ENCODE measurements around the gene TSPEAR.
"Not testable (repeated sequence)": the region's sequence is repeated elsewhere in the genome, so short reads cannot be mapped to it uniquely, and the experiment has no call there.

The TSPEAR gene

DNA sequence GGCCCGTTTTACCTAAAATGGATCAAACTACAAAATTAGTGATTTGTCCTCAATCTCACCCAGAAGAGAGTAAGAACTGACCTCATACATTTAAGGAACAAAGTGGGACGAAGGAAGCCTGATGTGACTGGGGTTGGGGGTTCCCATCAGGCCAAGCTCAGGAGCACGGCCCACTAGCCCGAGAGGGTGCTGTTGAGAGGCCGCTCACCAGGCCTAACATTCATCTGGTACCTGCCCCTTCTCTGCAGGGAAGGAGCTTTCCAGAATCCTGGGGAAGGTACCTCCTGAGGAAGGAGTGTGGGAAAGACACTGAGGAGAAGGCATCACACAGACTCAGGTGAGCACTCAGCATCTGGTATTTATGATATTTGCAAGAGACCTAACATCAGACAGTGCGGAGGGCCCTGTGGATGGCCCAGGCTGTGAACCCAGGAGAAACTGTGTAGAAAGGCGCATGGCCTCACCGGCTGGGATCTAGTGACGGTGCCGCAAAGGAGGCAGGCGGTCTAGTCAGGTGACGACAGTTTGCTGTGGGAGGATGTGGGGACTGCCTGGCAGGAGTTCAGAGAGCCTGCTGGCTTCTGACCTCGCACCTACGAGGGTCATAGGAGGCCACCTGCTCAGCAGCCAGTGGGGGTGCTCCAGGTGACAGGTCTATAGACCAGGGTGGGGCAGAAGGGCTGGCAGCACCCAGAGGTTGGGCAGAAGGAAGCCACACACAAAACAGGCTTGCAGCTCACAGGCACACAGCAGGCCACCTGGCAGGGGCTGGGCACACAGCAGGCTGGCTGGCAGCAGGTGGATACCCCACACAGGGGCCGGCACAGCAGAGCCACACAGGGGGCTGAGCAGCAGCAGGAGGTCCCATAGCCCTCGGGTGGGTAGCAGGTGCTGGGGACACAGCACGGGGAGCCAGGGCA is 57.5 kb downstream of the TSPEAR start:
- peak overlapping the region; percentile 64 for H3K27ac Mint-ChIP-seq
- peaks cover 46% of the 10 kb centered on the region for H3K4me1 Mint-ChIP-seq (ENCODE audit: low read depth)
- H3K9me3 Mint-ChIP-seq = peaks cover 50% of the 10 kb centered on the region
- no peak overlapping the region for H3K4me3 Mint-ChIP-seq
- H3K36me3 Mint-ChIP-seq (ENCODE audit: low read depth) = peaks cover 48% of the 10 kb centered on the region
- H3K27me3 Mint-ChIP-seq (ENCODE audit: low read depth) = no peaks in the 10 kb centered on the region

GRCh38 chr21:44653123-44653522 is 58.2 kb downstream of the TSPEAR start:
- peaks cover 38% of the 10 kb centered on the region for H3K4me1 Mint-ChIP-seq (ENCODE audit: low read depth)
- H3K36me3 Mint-ChIP-seq (ENCODE audit: low read depth) = peaks cover 40% of the 10 kb centered on the region
- peaks cover 42% of the 10 kb centered on the region for H3K9me3 Mint-ChIP-seq
- no peak overlapping the region for H3K27ac Mint-ChIP-seq
- no peak overlapping the region for H3K4me3 Mint-ChIP-seq
- H3K27me3 Mint-ChIP-seq (ENCODE audit: low read depth) = no peaks in the 10 kb centered on the region

- H3K27ac Mint-ChIP-seq = no peak overlapping the region
- no peak overlapping the region for H3K4me3 Mint-ChIP-seq
- peaks cover 24% of the 10 kb centered on the region for H3K9me3 Mint-ChIP-seq
- no peaks in the 10 kb centered on the region for H3K27me3 Mint-ChIP-seq (ENCODE audit: low read depth)
- H3K36me3 Mint-ChIP-seq (ENCODE audit: low read depth) = peaks cover 26% of the 10 kb centered on the region
- H3K4me1 Mint-ChIP-seq (ENCODE audit: low read depth) = peaks cover 22% of the 10 kb centered on the region
These were observed 60.2 kb downstream of the TSPEAR start for GRCh38 chr21:44650973-44651675.

DNA sequence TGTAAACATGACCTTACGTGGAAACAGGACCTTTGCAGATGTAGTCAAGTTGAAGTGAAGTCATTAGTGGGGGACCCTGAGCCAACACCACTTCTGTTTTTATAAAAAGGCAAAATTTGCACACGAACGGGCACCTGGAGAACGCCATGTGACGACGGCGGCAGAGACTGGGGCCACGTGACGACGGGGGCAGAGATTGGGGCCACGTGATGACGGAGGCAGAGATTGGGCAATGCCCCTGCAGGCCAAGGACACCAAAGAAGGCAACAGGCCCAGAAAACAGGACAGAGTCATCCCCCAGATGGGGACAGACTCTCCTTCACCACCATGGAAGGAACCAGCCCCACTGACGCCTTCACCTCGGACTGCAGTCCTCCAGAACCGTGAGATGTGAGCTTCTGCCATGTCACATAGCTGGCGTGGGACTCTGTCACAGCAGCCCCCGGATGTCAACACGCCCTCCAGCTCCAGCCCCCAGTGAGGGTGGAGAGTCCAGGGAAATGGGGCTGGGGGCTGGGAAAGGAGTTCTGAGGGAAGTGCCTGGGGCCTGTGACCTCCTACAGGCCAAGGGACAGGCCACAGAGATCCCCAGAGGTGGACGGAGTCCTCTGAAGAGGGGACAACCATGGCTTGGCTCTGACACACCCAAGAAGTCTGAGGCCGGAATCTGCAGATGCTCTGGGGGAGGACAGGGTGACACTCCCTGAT is 61.0 kb downstream of the TSPEAR start:
- no peaks in the 10 kb centered on the region for H3K27me3 Mint-ChIP-seq (ENCODE audit: low read depth)
- H3K27ac Mint-ChIP-seq = no peak overlapping the region
- no peak overlapping the region for H3K4me3 Mint-ChIP-seq
- H3K9me3 Mint-ChIP-seq = peaks cover 20% of the 10 kb centered on the region
- H3K4me1 Mint-ChIP-seq (ENCODE audit: low read depth) = peaks cover 18% of the 10 kb centered on the region
- peaks cover 19% of the 10 kb centered on the region for H3K36me3 Mint-ChIP-seq (ENCODE audit: low read depth)

DNA sequence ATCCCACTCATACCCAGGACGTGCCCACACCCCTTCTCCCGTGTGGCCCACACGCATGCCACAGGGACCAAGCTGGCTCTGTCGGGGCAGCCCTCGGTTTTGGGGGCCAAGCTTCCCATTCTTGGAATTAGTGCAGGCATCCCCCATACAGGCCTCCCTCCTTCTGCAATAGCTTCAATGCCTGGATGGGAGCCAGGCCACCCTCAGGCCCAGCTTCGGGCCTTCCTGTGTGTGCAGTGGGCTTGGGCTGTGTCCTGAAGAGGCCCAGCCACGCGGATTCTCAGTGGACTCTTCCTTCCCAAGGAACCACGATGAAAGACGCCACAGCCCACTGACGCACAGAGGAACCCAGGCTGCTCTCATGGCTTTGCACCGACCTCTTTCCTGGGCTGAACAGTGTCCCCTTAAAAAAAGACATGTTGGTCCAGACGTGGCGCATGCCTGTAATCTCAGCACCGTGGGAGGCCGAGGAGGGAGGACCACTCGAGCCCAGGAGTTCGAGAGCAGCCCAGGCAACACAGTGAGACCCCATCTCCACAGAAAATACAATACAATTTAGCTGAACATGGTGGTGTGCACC is 61.8 kb downstream of the TSPEAR start:
- Mint-ChIP-seq H3K4me1 (ENCODE audit: low read depth) (peaks cover 16% of the 10 kb centered on the region), H3K9me3 (peaks cover 21% of the 10 kb centered on the region), H3K36me3 (ENCODE audit: low read depth) (peaks cover 18% of the 10 kb centered on the region), H3K27me3 (ENCODE audit: low read depth) (peaks cover 5% of the 10 kb centered on the region), H3K4me3 (no peak overlapping the region), H3K27ac (no peak overlapping the region)

GRCh38 chr21:44648557-44649311 is 62.6 kb downstream of the TSPEAR start:
- Mint-ChIP-seq H3K36me3 (ENCODE audit: low read depth) (peaks cover 17% of the 10 kb centered on the region), H3K27me3 (ENCODE audit: low read depth) (peaks cover 6% of the 10 kb centered on the region), H3K4me3 (no peak overlapping the region), H3K9me3 (peaks cover 25% of the 10 kb centered on the region), H3K27ac (no peak overlapping the region), H3K4me1 (ENCODE audit: low read depth) (peaks cover 9% of the 10 kb centered on the region)

- H3K27ac Mint-ChIP-seq = no peak overlapping the region
- H3K4me3 Mint-ChIP-seq = no peak overlapping the region
- peaks cover 6% of the 10 kb centered on the region for H3K27me3 Mint-ChIP-seq (ENCODE audit: low read depth)
- peaks cover 32% of the 10 kb centered on the region for H3K9me3 Mint-ChIP-seq
- H3K36me3 Mint-ChIP-seq (ENCODE audit: low read depth) = peaks cover 16% of the 10 kb centered on the region
- H3K4me1 Mint-ChIP-seq (ENCODE audit: low read depth) = peaks cover 9% of the 10 kb centered on the region
These were observed 64.2 kb downstream of the TSPEAR start for GRCh38 chr21:44647222-44647552.

DNA sequence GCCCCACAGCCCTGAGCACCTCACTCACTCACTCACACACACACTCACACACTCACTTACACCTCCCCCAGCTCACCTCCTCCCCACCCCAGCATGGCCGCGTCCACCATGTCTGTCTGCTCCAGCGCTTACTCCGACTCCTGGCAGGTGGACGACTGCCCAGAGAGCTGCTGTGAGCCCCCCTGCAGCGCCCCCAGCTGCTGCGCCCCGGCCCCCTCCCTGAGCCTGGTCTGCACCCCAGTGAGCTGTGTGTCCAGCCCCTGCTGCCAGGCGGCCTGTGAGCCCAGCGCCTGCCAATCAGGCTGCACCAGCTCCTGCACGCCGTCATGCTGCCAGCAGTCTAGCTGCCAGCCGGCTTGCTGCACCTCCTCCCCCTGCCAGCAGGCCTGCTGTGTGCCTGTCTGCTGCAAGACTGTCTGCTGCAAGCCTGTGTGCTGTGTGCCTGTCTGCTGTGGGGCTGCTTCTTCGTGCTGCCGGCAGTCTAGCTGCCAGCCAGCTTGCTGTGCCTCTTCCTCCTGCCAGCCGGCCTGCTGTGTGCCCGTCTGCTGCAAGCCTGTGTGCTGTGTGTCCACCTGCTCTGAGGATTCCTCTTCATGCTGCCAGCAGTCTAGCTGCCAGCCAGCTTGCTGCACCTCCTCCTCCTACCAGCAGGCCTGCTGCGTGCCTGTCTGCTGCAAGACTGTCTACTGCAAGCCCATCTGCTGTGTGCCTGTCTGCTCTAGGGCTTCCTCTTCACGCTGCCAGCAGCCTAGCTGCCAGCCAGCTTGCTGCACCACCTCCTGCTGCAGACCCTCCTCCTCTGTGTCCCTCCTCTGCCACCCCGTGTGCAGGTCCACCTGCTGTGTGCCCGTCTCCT is 64.8 kb downstream of the TSPEAR start, which contains the start of gene KRTAP10-11:
TSS of gene KRTAP10-11 (plus strand) at position 49 of the 856 bp plus-strand sequence. CDS start at position 94, 45 bp downstream.
- H3K27me3 Mint-ChIP-seq (ENCODE audit: low read depth); H3K4me3 Mint-ChIP-seq: not testable (repeated sequence)
- peak within 1 kb of the TSS; percentile 57 for H3K27ac Mint-ChIP-seq

DNA sequence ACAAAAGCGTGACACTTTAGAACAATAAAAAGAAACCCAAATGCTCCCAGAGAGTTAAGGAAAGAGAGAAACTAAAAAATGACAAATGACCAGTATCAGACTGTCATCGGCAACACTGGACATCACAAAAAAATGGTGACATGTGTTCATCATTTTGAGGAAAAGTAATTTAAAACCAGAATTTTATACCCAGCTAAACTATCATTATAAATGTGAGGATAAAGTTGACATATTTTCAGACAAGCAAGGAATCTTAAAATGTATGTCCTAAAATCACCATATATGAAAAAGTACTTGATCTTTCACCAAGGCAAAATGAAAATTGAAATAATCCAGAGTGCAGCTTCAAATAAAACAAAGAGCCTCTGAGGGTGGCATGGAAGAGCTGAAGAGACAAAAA is 66.5 kb downstream of the TSPEAR start:
- Mint-ChIP-seq H3K27me3 (ENCODE audit: low read depth) (peaks cover 14% of the 10 kb centered on the region), H3K36me3 (ENCODE audit: low read depth) (peaks cover 26% of the 10 kb centered on the region), H3K4me3 (no peak overlapping the region), H3K9me3 (peaks cover 54% of the 10 kb centered on the region), H3K27ac (no peak overlapping the region), H3K4me1 (ENCODE audit: low read depth) (peaks cover 7% of the 10 kb centered on the region)

More for the DNA sequence above, 64.8 kb downstream of the TSPEAR start, which contains the start of gene KRTAP10-11:
- H3K9me3 Mint-ChIP-seq = peaks cover 37% of the 10 kb centered on the region
- peaks cover 16% of the 10 kb centered on the region for H3K36me3 Mint-ChIP-seq (ENCODE audit: low read depth)
- not testable (repeated sequence) for H3K4me1 Mint-ChIP-seq (ENCODE audit: low read depth)

DNA sequence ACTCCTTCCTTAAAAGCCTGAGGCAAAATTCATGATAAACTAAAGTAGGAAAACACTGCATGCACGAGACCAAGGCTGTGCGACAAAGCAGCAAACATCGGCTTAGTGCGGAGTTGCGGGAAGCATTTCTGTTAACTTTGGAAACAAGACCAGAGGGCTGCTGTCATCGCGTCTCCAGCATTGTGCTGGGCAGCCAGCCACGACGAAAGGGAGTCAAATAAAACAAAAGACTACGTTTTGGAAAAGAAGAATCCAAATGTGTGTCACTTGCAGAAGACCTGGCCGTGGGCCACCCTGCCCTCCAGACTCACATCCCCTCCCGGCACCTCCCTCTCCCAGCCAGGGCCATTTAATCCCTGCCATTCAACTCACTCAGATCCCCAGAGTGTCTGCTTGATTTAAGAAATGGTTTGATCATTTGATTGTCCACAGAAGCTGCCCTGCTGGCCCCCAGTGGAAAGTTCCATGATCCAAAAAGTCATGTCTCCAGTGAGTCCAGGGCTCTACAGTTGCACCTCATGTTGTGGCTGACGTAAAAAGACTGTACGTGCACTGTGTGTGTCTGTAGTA is 67.5 kb downstream of the TSPEAR start:
- peaks cover 7% of the 10 kb centered on the region for H3K4me1 Mint-ChIP-seq (ENCODE audit: low read depth)
- H3K4me3 Mint-ChIP-seq = no peak overlapping the region
- H3K27ac Mint-ChIP-seq = no peak overlapping the region
- peaks cover 26% of the 10 kb centered on the region for H3K36me3 Mint-ChIP-seq (ENCODE audit: low read depth)
- peaks cover 14% of the 10 kb centered on the region for H3K27me3 Mint-ChIP-seq (ENCODE audit: low read depth)
- H3K9me3 Mint-ChIP-seq = peaks cover 56% of the 10 kb centered on the region

GRCh38 chr21:44640761-44641160 is 70.6 kb downstream of the TSPEAR start:
- peaks cover 23% of the 10 kb centered on the region for H3K36me3 Mint-ChIP-seq (ENCODE audit: low read depth)
- H3K27ac Mint-ChIP-seq = no peak overlapping the region
- H3K27me3 Mint-ChIP-seq (ENCODE audit: low read depth) = peaks cover 19% of the 10 kb centered on the region
- peaks cover 56% of the 10 kb centered on the region for H3K9me3 Mint-ChIP-seq
- H3K4me3 Mint-ChIP-seq = no peak overlapping the region
- peaks cover 3% of the 10 kb centered on the region for H3K4me1 Mint-ChIP-seq (ENCODE audit: low read depth)

DNA sequence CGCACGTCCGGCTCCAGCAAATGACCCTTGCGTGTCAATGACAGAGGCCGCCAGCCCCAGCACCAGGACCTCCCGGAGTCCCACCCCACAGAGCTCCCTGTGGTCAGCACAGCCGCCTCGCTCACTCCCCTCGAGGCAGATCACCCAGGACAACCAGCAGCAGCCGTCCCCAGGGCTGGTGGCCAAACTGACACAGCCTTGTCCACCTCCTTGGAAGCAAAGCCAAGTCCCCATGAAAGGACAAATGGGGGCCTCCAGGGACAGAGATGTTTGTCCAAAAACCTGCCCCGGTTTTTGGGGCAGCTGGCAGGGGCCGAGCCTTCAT is 72.1 kb downstream of the TSPEAR start:
- H3K4me3 Mint-ChIP-seq = no peak overlapping the region
- H3K9me3 Mint-ChIP-seq = peaks cover 48% of the 10 kb centered on the region
- peak overlapping the region; percentile 36 for H3K27ac Mint-ChIP-seq
- peaks cover 15% of the 10 kb centered on the region for H3K36me3 Mint-ChIP-seq (ENCODE audit: low read depth)
- H3K27me3 Mint-ChIP-seq (ENCODE audit: low read depth) = peaks cover 23% of the 10 kb centered on the region
- H3K4me1 Mint-ChIP-seq (ENCODE audit: low read depth) = peaks cover 3% of the 10 kb centered on the region
